HepG2 (cell line): ENCODE data around the gene CRAMP1.

Experiments
- AFF4 ChIP-seq: sonication (generic); formaldehyde crosslinking; IDR thresholded peaks from 2 replicates; pipeline ENCODE4 v1.4.0; 2020; ENCODE audit warnings: missing genetic modification reagents
- HNRNPH1 ChIP-seq: fragments of 200-400 bp; formaldehyde crosslinking; optimal IDR thresholded peaks from 2 replicates; pipeline ENCODE3; 2017; ENCODE audit warnings: mild to moderate bottlenecking, low read depth, low read length
- MLXIP ChIP-seq: sonication (generic); formaldehyde crosslinking; IDR thresholded peaks from 2 replicates; pipeline ENCODE4 v1.9.0; 2021; ENCODE audit warnings: missing genetic modification reagents, borderline replicate concordance

DNA sequence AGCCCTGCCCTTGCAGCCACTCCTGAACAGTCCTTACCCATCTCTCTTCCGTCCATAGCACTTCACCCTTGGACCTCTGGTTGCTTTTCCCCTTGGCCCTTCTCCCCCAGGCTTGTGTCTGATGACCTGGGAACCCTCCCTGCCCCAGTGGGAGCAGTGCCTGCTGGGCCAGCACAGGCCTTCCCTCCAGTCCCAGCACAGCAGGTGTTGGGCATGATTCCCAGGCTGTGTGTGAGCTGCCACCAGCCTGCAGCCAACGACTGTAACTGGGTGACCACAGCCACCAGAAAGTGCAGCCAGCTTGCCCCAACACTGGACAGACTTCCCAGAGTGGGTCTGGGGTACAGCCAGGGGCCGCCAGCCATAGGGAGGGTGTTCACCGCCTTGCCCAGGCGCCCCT, 30.0 kb downstream of the CRAMP1 start:
- TF ChIP-seq HNRNPH1 (no peak), MLXIP (CRISPR knock-in tag) (no peak), AFF4 (CRISPR knock-in tag) (no peak)
